Lung (tissue), 13 donors: ENCODE data around the gene MSMO1. TPM values are rescaled to one million over a fixed set of nuclear protein-coding genes. Genes with fewer than 3 reads are reported as not detected.

ENCODE experiments used
- ATAC-seq: fragments of 200-7000 bp; cut with Tn5 transposase; one replicate; pipeline ENCODE4 v1.9.1; 2020; ENCODE audit warnings: moderate number of reproducible peaks; ENCODE audit not compliant: insufficient read depth, low FRiP score
- DNase-seq, 3 donors: peaks; one replicate each; pipeline ENCODE4 v3.0.0-alpha.2; 2013 to 2017
- H3K27ac ChIP-seq, 2 donors: one replicate each; pipeline ENCODE4 v1.5.1; 2013; ENCODE audit warnings: mild to moderate bottlenecking in 2 of 2, moderate library complexity in 2 of 2, control low read depth in 1 of 2, inconsistent platforms in 1 of 2, low read depth in 1 of 2, low read length in 1 of 2
- H3K27me3 ChIP-seq, 3 donors: one replicate each; pipeline ENCODE4 v1.5.1; 2013; ENCODE audit warnings: low read length in 2 of 3; ENCODE audit not compliant: control insufficient read depth in 3 of 3, insufficient read depth in 3 of 3
- H3K36me3 ChIP-seq, 4 donors: one replicate each; pipeline ENCODE4 v1.5.1; 2013; ENCODE audit warnings: low read length in 4 of 4, mild to moderate bottlenecking in 1 of 4, moderate library complexity in 1 of 4; ENCODE audit not compliant: control insufficient read depth in 4 of 4, insufficient read depth in 4 of 4
- H3K4me1 ChIP-seq, 5 donors: one replicate each; pipeline ENCODE4 v1.5.1; 2013; ENCODE audit warnings: low read length in 5 of 5, mild to moderate bottlenecking in 2 of 5, moderate library complexity in 1 of 5; ENCODE audit not compliant: control insufficient read depth in 5 of 5, insufficient read depth in 5 of 5
- H3K4me3 ChIP-seq: one replicate; pipeline ENCODE4 v1.5.1; 2013; ENCODE audit warnings: mild to moderate bottlenecking, control low read depth, moderate library complexity
- H3K9ac ChIP-seq, 2 donors: one replicate each; pipeline ENCODE4 v1.5.1; 2013; ENCODE audit warnings: low read length in 2 of 2, control low read depth in 1 of 2; ENCODE audit not compliant: insufficient read depth in 1 of 2
- H3K9me3 ChIP-seq, 4 donors: one replicate each; pipeline ENCODE4 v1.5.1; 2013; ENCODE audit warnings: low read length in 3 of 4, mild to moderate bottlenecking in 1 of 4, moderate library complexity in 1 of 4; ENCODE audit not compliant: control insufficient read depth in 4 of 4, insufficient read depth in 3 of 4
- CTCF ChIP-seq: IDR thresholded peaks from 2 replicates; pipeline ENCODE4 v1.5.1; 2012; ENCODE audit warnings: mild to moderate bottlenecking; ENCODE audit errors: control extremely low read depth, extremely low read depth
- polyA plus RNA-seq, 2 donors: library from polyadenylated mRNA; stranded (reverse); fragments of 200-250 nt; gene quantifications; one replicate each; pipeline ENCODE4 v1.2.1, GENCODE V29; 2013
- small RNA-seq: library from RNA; depleted of rRNA; stranded (forward); fragments of <200 nt; gene quantifications from one replicate; pipeline ENCODE3, GENCODE V24; 2014; ENCODE audit warnings: low replicate concordance
- total RNA-seq, 2 donors: library from RNA; depleted of rRNA in 1 of 2; stranded (reverse); fragments of >200 nt in 1 of 2; gene quantifications; one replicate each; pipeline ENCODE4 v1.2.1, GENCODE V29; 2014 to 2021
- donor health status: control.
- donor health status: control.
- donor health status: Bipolar disorder and iron deficiency.
- donor health status: healthy.
- donor health status: DM: yes; HTN: yes; CAD: no.

The MSMO1 gene
- total and polyA plus RNA-seq, 4 donors = 135 to 257 (median 175) TPM

DNA sequence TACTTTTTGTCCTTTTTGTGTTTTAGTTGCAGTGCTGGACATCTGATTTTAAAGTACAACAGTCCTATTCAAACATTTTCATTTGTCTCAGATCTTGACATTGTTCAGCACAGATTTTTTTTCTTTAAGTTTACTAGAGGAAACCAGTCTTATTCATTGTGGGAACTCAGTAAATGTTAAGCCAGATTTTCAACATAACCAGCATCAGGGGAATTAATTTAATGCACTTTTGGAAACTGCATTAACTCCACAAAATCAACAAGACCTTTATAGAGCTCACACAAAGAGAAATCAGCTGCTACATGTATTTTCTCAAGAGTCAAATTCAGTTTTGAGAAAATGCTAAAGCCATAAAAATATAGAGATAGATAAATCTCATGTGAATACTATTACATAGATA is 61.3 kb downstream of the MSMO1 start:
- ATAC-seq (no peak), DNase-seq (no peak)
- Histone ChIP-seq H3K27ac (no peak overlapping the region), H3K4me1 (peaks cover 0 to 21% (median 0%) of the 10 kb centered on the region in 5 donors), H3K36me3 (no peaks in the 10 kb centered on the region), H3K27me3 (no peaks in the 10 kb centered on the region), H3K9me3 (no peaks in the 10 kb centered on the region), H3K4me3 (no peak overlapping the region), H3K9ac (no peak overlapping the region)
- TF ChIP-seq CTCF = no peak

Small RNA genes within 50 kb of the gene (small RNA-seq; reads per million reads assigned to genes)
- gene MIR578 = 0.08 reads per million

Other genes starting within 250 kb of the MSMO1 start
- gene TMEM192, start 214.8 kb upstream of the MSMO1 start, total RNA-seq = 10 to 100 TPM; 16.0 to 16.4 TPM
- gene TMEM192, start 214.8 kb upstream of the MSMO1 start, polyA plus RNA-seq = 10 to 100 TPM in 1 of 2 donors, 1 to 10 TPM in 1; 8.9 to 14.3 TPM
- 10 to 100 TPM; 25.0 to 43.0 TPM for gene KLHL2, start 120.1 kb upstream of the MSMO1 start, total RNA-seq
- gene KLHL2, start 120.1 kb upstream of the MSMO1 start, polyA plus RNA-seq = 10 to 100 TPM; 17.3 to 42.5 TPM
- 100 to 1,000 TPM in 1 of 2 donors, 10 to 100 TPM in 1; 17.1 to 135 TPM for gene CPE, start 51.3 kb downstream of the MSMO1 start, total RNA-seq
- gene CPE, start 51.3 kb downstream of the MSMO1 start, polyA plus RNA-seq = 10 to 100 TPM in 1 of 2 donors, 1 to 10 TPM in 1; 6.6 to 11.5 TPM